Measurements from ENCODE around the gene GALNT1.

Gene GALNT1

GRCh38 chr18:35582899-35583558 lies 1.5 kb downstream of the GALNT1 start:
- DNase-seq (ENCODE audit: low read depth), result no peak

GRCh38 chr18:35584735-35585134 lies 3.2 kb downstream of the GALNT1 start:
- DNase-seq (ENCODE audit: low read depth), result no peak

GRCh38 chr18:35585608-35586007 lies 4.1 kb downstream of the GALNT1 start:
- DNase-seq (ENCODE audit: low read depth), result no peak

GRCh38 chr18:35588122-35588521 lies 6.6 kb downstream of the GALNT1 start:
- DNase-seq (ENCODE audit: low read depth), result no peak

- DNase-seq (ENCODE audit: low read depth), result no peak
Measured at GRCh38 chr18:35588995-35589394, 7.5 kb downstream of the GALNT1 start.

- no peak for DNase-seq (ENCODE audit: low read depth)
Measured at GRCh38 chr18:35589546-35589945, 8.0 kb downstream of the GALNT1 start.

GRCh38 chr18:35590935-35591334 lies 9.4 kb downstream of the GALNT1 start:
- DNase-seq (ENCODE audit: low read depth), result no peak

- no peak for DNase-seq (ENCODE audit: low read depth)
Measured at GRCh38 chr18:35592298-35592697, 10.8 kb downstream of the GALNT1 start.

GRCh38 chr18:35593859-35594258 lies 12.3 kb downstream of the GALNT1 start:
- no peak for DNase-seq (ENCODE audit: low read depth)

- no peak for DNase-seq (ENCODE audit: low read depth)
Measured at GRCh38 chr18:35597758-35598157, 16.2 kb downstream of the GALNT1 start.

- DNase-seq (ENCODE audit: low read depth), result no peak
Measured at GRCh38 chr18:35602193-35602820, 20.8 kb downstream of the GALNT1 start.

GRCh38 chr18:35603008-35603407 lies 21.5 kb downstream of the GALNT1 start:
- DNase-seq (ENCODE audit: low read depth), result no peak

GRCh38 chr18:35603528-35603927 lies 22.0 kb downstream of the GALNT1 start:
- DNase-seq (ENCODE audit: low read depth), result no peak

GRCh38 chr18:35604369-35604768 lies 22.8 kb downstream of the GALNT1 start:
- DNase-seq (ENCODE audit: low read depth), result no peak

- DNase-seq (ENCODE audit: low read depth), result no peak
Measured at GRCh38 chr18:35605686-35606417, 24.3 kb downstream of the GALNT1 start.

- DNase-seq (ENCODE audit: low read depth), result no peak
Measured at GRCh38 chr18:35609236-35609635, 27.7 kb downstream of the GALNT1 start.

GRCh38 chr18:35610089-35610488 lies 28.5 kb downstream of the GALNT1 start:
- DNase-seq (ENCODE audit: low read depth), result no peak

- no peak for DNase-seq (ENCODE audit: low read depth)
Measured at GRCh38 chr18:35610724-35611123, 29.2 kb downstream of the GALNT1 start.

- DNase-seq (ENCODE audit: low read depth), result no peak
Measured at GRCh38 chr18:35611518-35611917, 30.0 kb downstream of the GALNT1 start.

GRCh38 chr18:35616074-35616473 lies 34.5 kb downstream of the GALNT1 start:
- no peak for DNase-seq (ENCODE audit: low read depth)

GRCh38 chr18:35616664-35617423 lies 35.3 kb downstream of the GALNT1 start:
- DNase-seq (ENCODE audit: low read depth), result peak; percentile 29

- no peak for DNase-seq (ENCODE audit: low read depth)
Measured at GRCh38 chr18:35617865-35618264, 36.3 kb downstream of the GALNT1 start.

GRCh38 chr18:35618289-35618688 lies 36.7 kb downstream of the GALNT1 start:
- no peak for DNase-seq (ENCODE audit: low read depth)

All from stimulated activated CD8-positive, alpha-beta memory T cell treated with anti-CD3 and anti-CD28 coated beads, Interleukin-15, amount 100 ng/mL, for 1 hour (primary cell).